NCI-H2029 (cell line): Measurements from ENCODE around the gene COLEC12.

Experiments used
- DNase-seq: peaks from one replicate; lab custom pipeline; 2025; lab: John Stamatoyannopoulos, UW

COLEC12 gene

GRCh38 chr18:506264-506663 lies 5.8 kb upstream of the COLEC12 start:
- no peak for DNase-seq

GRCh38 chr18:505483-506122 lies 5.1 kb upstream of the COLEC12 start:
- no peak for DNase-seq

GRCh38 chr18:501406-501714 lies 859 bp upstream of the COLEC12 start:
- DNase-seq = no peak

GRCh38 chr18:499776-500631 lies 497 bp downstream of the COLEC12 start:
- no peak for DNase-seq

- no peak for DNase-seq
Measured at GRCh38 chr18:498931-499775, 1.3 kb downstream of the COLEC12 start.

- no peak for DNase-seq
Measured at GRCh38 chr18:497688-498087, 2.8 kb downstream of the COLEC12 start.

GRCh38 chr18:495452-495851 lies 5.0 kb downstream of the COLEC12 start:
- no peak for DNase-seq

- DNase-seq = no peak
Measured at GRCh38 chr18:495017-495416, 5.5 kb downstream of the COLEC12 start.

GRCh38 chr18:493986-494983 lies 6.2 kb downstream of the COLEC12 start:
- DNase-seq = no peak

- DNase-seq = no peak
Measured at GRCh38 chr18:492451-492850, 8.1 kb downstream of the COLEC12 start.

GRCh38 chr18:490624-491023 lies 9.9 kb downstream of the COLEC12 start:
- DNase-seq = no peak

- DNase-seq = no peak
Measured at GRCh38 chr18:490024-490366, 10.5 kb downstream of the COLEC12 start.

GRCh38 chr18:489244-490023 lies 11.1 kb downstream of the COLEC12 start:
- no peak for DNase-seq

GRCh38 chr18:486929-487740 lies 13.4 kb downstream of the COLEC12 start:
- DNase-seq = no peak

GRCh38 chr18:484749-485464 lies 15.6 kb downstream of the COLEC12 start:
- DNase-seq = no peak

GRCh38 chr18:478681-479080 lies 21.8 kb downstream of the COLEC12 start:
- no peak for DNase-seq

- DNase-seq = no peak
Measured at GRCh38 chr18:477565-477964, 22.9 kb downstream of the COLEC12 start.

- no peak for DNase-seq
Measured at GRCh38 chr18:476251-476664, 24.2 kb downstream of the COLEC12 start.
